OCI-LY3 (cell line): Measurements from ENCODE around the gene LRP10.
"Not testable (repeated sequence)": the region's sequence is repeated elsewhere in the genome, so short reads cannot be mapped to it uniquely, and the experiment has no call there.

Experiments used
- H2AFZ ChIP-seq: fragments of 200-600, 300-600 bp; shearing (Covaris generic); 2 replicates; pipeline ENCODE4 v1.6.0; 2014; ENCODE audit warnings: antibody characterized with exemption, low read depth, low read length
- H3K27ac ChIP-seq: fragments of 200-600, 300-600 bp; sonication (generic); 2 replicates; pipeline ENCODE4 v1.5.1; 2014; ENCODE audit warnings: mild to moderate bottlenecking, low read length, moderate library complexity, mixed read lengths
- H3K27me3 ChIP-seq: fragments of 200-600, 300-600 bp; sonication (generic); 2 replicates; pipeline ENCODE4 v1.6.1; 2014; ENCODE audit warnings: low read depth, low read length, mixed read lengths
- H3K36me3 ChIP-seq: fragments of 200-600, 300-600 bp; sonication (generic); replicated peaks from 2 replicates; pipeline ENCODE3; 2014; ENCODE audit warnings: low read depth, low read length, mixed read lengths
- H3K4me1 ChIP-seq: fragments of 300-600, 200-600 bp; sonication (generic); 2 replicates; pipeline ENCODE4 v1.6.1; 2014; ENCODE audit warnings: low read length, mixed read lengths
- H3K4me2 ChIP-seq: fragments of 200-600, 300-600 bp; sonication (generic); 2 replicates; pipeline ENCODE4 v1.6.1; 2014; ENCODE audit warnings: low read length, mixed read lengths
- H3K4me3 ChIP-seq: fragments of 300-600, 200-600 bp; sonication (generic); 2 replicates; pipeline ENCODE4 v1.5.1; 2014; ENCODE audit warnings: antibody characterized with exemption, mild to moderate bottlenecking, low read length, moderate library complexity
- H3K79me2 ChIP-seq: fragments of 300-600, 200-600 bp; shearing (Covaris generic); 2 replicates; pipeline ENCODE4 v1.6.1; 2014; ENCODE audit warnings: mild to moderate bottlenecking, low read length, mixed read lengths
- H3K9ac ChIP-seq: fragments of 300-600, 200-600 bp; shearing (Covaris generic); 2 replicates; pipeline ENCODE4 v1.6.0; 2014; ENCODE audit warnings: mild to moderate bottlenecking, low read length, moderate library complexity
- H3K9me3 ChIP-seq: fragments of 200-600, 300-600 bp; shearing (Covaris generic); 2 replicates; pipeline ENCODE4 v1.6.1; 2014; ENCODE audit warnings: low read length, mixed read lengths; ENCODE audit not compliant: insufficient read depth
- H4K20me1 ChIP-seq: fragments of 200-600, 300-600 bp; sonication (generic); 2 replicates; pipeline ENCODE4 v1.6.1; 2016; ENCODE audit warnings: low read length, mixed read lengths; ENCODE audit not compliant: insufficient read depth
- CTCF ChIP-seq: fragments of 200-600, 300-600 bp; sonication (generic); IDR thresholded peaks from 2 replicates; pipeline ENCODE4 v1.5.1; 2014; ENCODE audit warnings: antibody characterized with exemption, low read length, low read depth
- EZH2phosphoT487 ChIP-seq: fragments of 200-600 bp; shearing (Covaris generic); IDR thresholded peaks from 2 replicates; pipeline ENCODE4 v1.6.1; 2018; ENCODE audit warnings: antibody characterized with exemption, mixed run types, low read depth

The LRP10 gene

DNA sequence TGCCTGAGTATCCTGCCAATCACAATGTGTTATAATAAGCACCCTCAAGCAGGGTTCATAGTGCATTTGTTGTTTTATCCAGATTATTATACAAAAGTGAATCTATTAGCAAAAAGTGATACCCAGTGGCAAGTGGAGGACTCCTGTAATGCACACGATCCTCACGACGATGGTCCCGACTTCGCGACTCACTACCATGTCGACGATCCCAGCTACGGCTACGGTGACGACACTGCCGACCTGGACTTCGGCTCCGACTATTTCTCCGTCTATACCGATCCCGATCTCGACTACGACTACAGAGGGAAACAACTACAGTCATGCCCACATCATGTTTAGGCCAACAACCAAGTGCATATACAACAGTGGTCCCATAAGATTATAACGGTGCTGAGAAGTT is 34.5 kb downstream of the LRP10 start:
- no peaks in the 10 kb centered on the region for H3K27me3 ChIP-seq
- no peaks in the 10 kb centered on the region for H3K9me3 ChIP-seq
- no peak overlapping the region for H3K4me2 ChIP-seq
- no peak overlapping the region for H3K27ac ChIP-seq
- H3K79me2 ChIP-seq = peaks cover 10% of the 10 kb centered on the region
- no peaks in the 10 kb centered on the region for H3K4me1 ChIP-seq
- no peak overlapping the region for H2AFZ ChIP-seq
- no peak overlapping the region for H3K9ac ChIP-seq
- H3K4me3 ChIP-seq = no peak overlapping the region
- TF ChIP-seq CTCF = no peak
- TF ChIP-seq EZH2phosphoT487 = no peak
- 0 out of 2 replicates have a peak, but pooled peaks cover 1% of the 10 kb centered on the region for H4K20me1 ChIP-seq
- H3K36me3 ChIP-seq = peaks cover 57% of the 10 kb centered on the region

DNA sequence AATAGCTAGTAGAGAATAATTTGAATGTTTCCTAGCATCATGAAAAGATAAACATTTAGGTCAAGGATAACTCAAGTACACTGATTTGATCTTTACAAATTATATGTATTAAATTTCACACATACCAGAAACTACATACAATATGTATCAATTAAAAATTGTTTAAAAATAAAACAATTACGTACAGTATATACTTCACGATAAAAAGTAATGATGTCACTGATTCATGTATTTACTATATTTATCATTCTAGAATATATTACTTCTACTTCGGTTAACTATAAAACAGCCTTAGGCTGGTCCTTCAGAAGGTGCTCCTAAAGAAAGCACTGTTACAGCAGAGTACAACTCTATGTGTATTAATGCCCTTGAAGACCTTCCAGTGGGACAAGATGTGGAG is 35.9 kb downstream of the LRP10 start:
- Histone ChIP-seq H3K27me3 (no peaks in the 10 kb centered on the region), H4K20me1 (0 out of 2 replicates have a peak, but pooled peaks cover 2% of the 10 kb centered on the region), H3K4me3 (no peak overlapping the region), H3K9me3 (no peaks in the 10 kb centered on the region), H2AFZ (no peak overlapping the region), H3K4me1 (no peaks in the 10 kb centered on the region), H3K4me2 (no peak overlapping the region), H3K27ac (no peak overlapping the region), H3K36me3 (peaks cover 53% of the 10 kb centered on the region), H3K9ac (no peak overlapping the region), H3K79me2 (peaks cover 23% of the 10 kb centered on the region)
- TF ChIP-seq EZH2phosphoT487 (no peak), CTCF (no peak)

- peaks cover 46% of the 10 kb centered on the region for H3K36me3 ChIP-seq
- H3K27ac ChIP-seq = no peak overlapping the region
- no peaks in the 10 kb centered on the region for H3K27me3 ChIP-seq
- 0 out of 2 replicates have a peak, but pooled peaks cover 2% of the 10 kb centered on the region for H4K20me1 ChIP-seq
- no peaks in the 10 kb centered on the region for H3K9me3 ChIP-seq
- TF ChIP-seq EZH2phosphoT487 = no peak
- no peak for TF ChIP-seq CTCF
- H2AFZ ChIP-seq = no peak overlapping the region
- H3K4me2 ChIP-seq = no peak overlapping the region
- H3K4me3 ChIP-seq = no peak overlapping the region
- no peaks in the 10 kb centered on the region for H3K4me1 ChIP-seq
- no peak overlapping the region for H3K9ac ChIP-seq
- peaks cover 29% of the 10 kb centered on the region for H3K79me2 ChIP-seq
These were observed 37.1 kb downstream of the LRP10 start for GRCh38 chr14:22908601-22909000.

DNA sequence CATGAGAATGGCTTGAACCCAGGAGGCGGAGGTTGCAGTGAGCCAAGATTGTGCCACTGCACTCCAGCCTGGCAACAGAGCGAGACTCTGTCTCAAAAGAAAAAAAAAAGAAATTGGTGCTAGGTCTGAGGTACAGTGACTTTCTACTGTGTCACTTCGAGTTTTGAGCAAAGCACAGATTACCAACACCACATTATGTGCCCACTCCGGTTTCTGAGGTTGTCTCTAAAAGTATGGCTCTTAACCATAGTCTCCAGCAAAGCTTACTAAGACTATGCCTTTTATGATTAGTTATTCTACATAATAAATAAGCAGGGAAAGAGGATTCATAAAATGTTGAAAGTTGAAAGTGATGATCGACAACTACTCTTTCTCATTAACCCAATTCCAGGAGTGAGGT is 39.4 kb downstream of the LRP10 start:
- Histone ChIP-seq H3K4me2 (no peak overlapping the region), H3K79me2 (peaks cover 46% of the 10 kb centered on the region), H3K9ac (no peak overlapping the region), H2AFZ (no peak overlapping the region), H3K4me3 (no peak overlapping the region), H3K36me3 (peaks cover 26% of the 10 kb centered on the region), H3K27ac (no peak overlapping the region), H4K20me1 (0 out of 2 replicates have a peak, but pooled peaks cover 2% of the 10 kb centered on the region), H3K4me1 (no peaks in the 10 kb centered on the region), H3K9me3 (no peaks in the 10 kb centered on the region), H3K27me3 (no peaks in the 10 kb centered on the region)
- no peak for TF ChIP-seq CTCF
- no peak for TF ChIP-seq EZH2phosphoT487

- H3K4me1 ChIP-seq, H3K27ac ChIP-seq: not testable (repeated sequence)
These were observed 43.3 kb downstream of the LRP10 start for GRCh38 chr14:22914836-22915235.

More at GRCh38 chr14:22914836-22915235, 43.3 kb downstream of the LRP10 start:
- not testable (repeated sequence) for H3K9ac ChIP-seq, H3K4me3 ChIP-seq, H3K27me3 ChIP-seq, H3K4me2 ChIP-seq, H3K36me3 ChIP-seq, H4K20me1 ChIP-seq, H2AFZ ChIP-seq, H3K9me3 ChIP-seq
- H3K79me2 ChIP-seq = peaks cover 66% of the 10 kb centered on the region
